Loucy (cell line): ENCODE data around the gene EME2.

Experiments
- H2AFZ ChIP-seq: fragments of 200-600 bp; sonication (generic); 2 replicates; pipeline ENCODE4 v1.6.0; 2016; ENCODE audit warnings: antibody characterized with exemption, mild to moderate bottlenecking, low read length, moderate library complexity
- H3F3A ChIP-seq: fragments of 200-600 bp; 2 replicates; pipeline ENCODE4 v1.6.0; 2016; ENCODE audit warnings: antibody characterized with exemption, low read depth, mild to moderate bottlenecking
- H3K27me3 ChIP-seq: fragments of 200-600 bp; sonication (generic); 2 replicates; pipeline ENCODE4 v1.6.1; 2014; ENCODE audit warnings: low read length, mild to moderate bottlenecking; ENCODE audit not compliant: insufficient read depth, poor library complexity, severe bottlenecking
- H3K36me3 ChIP-seq: fragments of 200-600 bp; sonication (generic); 2 replicates; pipeline ENCODE4 v1.6.1; 2016; ENCODE audit warnings: low read length; ENCODE audit not compliant: insufficient read depth
- H3K4me1 ChIP-seq: fragments of 200-600 bp; sonication (generic); 2 replicates; pipeline ENCODE4 v1.5.1; 2014; ENCODE audit warnings: low read length, mild to moderate bottlenecking; ENCODE audit not compliant: insufficient read depth, poor library complexity, severe bottlenecking
- H3K4me2 ChIP-seq: fragments of 200-600 bp; sonication (generic); 2 replicates; pipeline ENCODE4 v1.6.0; 2014; ENCODE audit warnings: antibody characterized with exemption, low read length, low read depth, mild to moderate bottlenecking; ENCODE audit not compliant: poor library complexity, severe bottlenecking
- H3K4me3 ChIP-seq: fragments of 200-600 bp; sonication (generic); 2 replicates; pipeline ENCODE4 v1.5.1; 2014; ENCODE audit warnings: low read length, mild to moderate bottlenecking, mixed read lengths; ENCODE audit not compliant: poor library complexity, severe bottlenecking
- H3K79me2 ChIP-seq: fragments of 200-600 bp; sonication (generic); 2 replicates; pipeline ENCODE4 v1.6.1; 2014; ENCODE audit warnings: low read length; ENCODE audit not compliant: insufficient read depth
- H3K9ac ChIP-seq: fragments of 200-600 bp; sonication (generic); 2 replicates; pipeline ENCODE4 v1.6.0; 2014; ENCODE audit warnings: mild to moderate bottlenecking, low read depth, low read length, moderate library complexity; ENCODE audit not compliant: poor library complexity, severe bottlenecking
- H3K9me2 ChIP-seq: fragments of 200-600 bp; sonication (generic); replicated peaks from 2 replicates; pipeline ENCODE4 v1.6.1; 2016; ENCODE audit warnings: low read depth, low read length, mixed read lengths
- H3K9me3 ChIP-seq: fragments of 200-600 bp; sonication (generic); 2 replicates; pipeline ENCODE4 v1.6.1; 2014; ENCODE audit warnings: mild to moderate bottlenecking, antibody characterized with exemption, low read length, low read depth; ENCODE audit not compliant: insufficient read depth
- H4K20me1 ChIP-seq: fragments of 200-600 bp; sonication (generic); 2 replicates; pipeline ENCODE4 v1.6.0; 2014; ENCODE audit warnings: antibody characterized with exemption, low read length, mild to moderate bottlenecking; ENCODE audit not compliant: insufficient read depth, poor library complexity, severe bottlenecking
- CTCF ChIP-seq: fragments of 200-600 bp; sonication (generic); conservative IDR thresholded peaks from 2 replicates; pipeline ENCODE4 v1.5.1; 2014; ENCODE audit warnings: mild to moderate bottlenecking, antibody characterized with exemption, low read length
- EZH2phosphoT487 ChIP-seq: fragments of 200-600 bp; IDR thresholded peaks from 2 replicates; pipeline ENCODE4 v1.6.1; 2018; ENCODE audit warnings: antibody characterized with exemption, mild to moderate bottlenecking, moderate library complexity, borderline replicate concordance

EME2 gene

GRCh38 chr16:1779741-1780676, 7.4 kb downstream of the EME2 start:
- no peak for TF ChIP-seq EZH2phosphoT487
- TF ChIP-seq CTCF, result no peak
- H3K79me2 ChIP-seq, result peaks cover 42% of the 10 kb centered on the region
- H4K20me1 ChIP-seq, result peaks cover 4% of the 10 kb centered on the region

GRCh38 chr16:1780677-1781072, 8.1 kb downstream of the EME2 start:
- no peaks in the 10 kb centered on the region for H3K4me1 ChIP-seq
- H3K4me3 ChIP-seq, result peak overlapping the region; percentile 93
- no peaks in the 10 kb centered on the region for H3K27me3 ChIP-seq
- peaks cover 48% of the 10 kb centered on the region for H3K79me2 ChIP-seq
- no peak for TF ChIP-seq EZH2phosphoT487
- TF ChIP-seq CTCF, result no peak
- no peaks in the 10 kb centered on the region for H3K9me2 ChIP-seq
- H3K4me2 ChIP-seq, result peak overlapping the region; percentile 75
- H3K36me3 ChIP-seq, result no peaks in the 10 kb centered on the region
- H3K9ac ChIP-seq, result no peak overlapping the region
- peaks cover 4% of the 10 kb centered on the region for H4K20me1 ChIP-seq
- H3F3A ChIP-seq, result no peaks in the 10 kb centered on the region
- no peak overlapping the region for H2AFZ ChIP-seq
- no peaks in the 10 kb centered on the region for H3K9me3 ChIP-seq

More at GRCh38 chr16:1779741-1780676, 7.4 kb downstream of the EME2 start:
- Histone ChIP-seq H3F3A (no peaks in the 10 kb centered on the region), H3K27me3 (no peaks in the 10 kb centered on the region), H3K4me3 (no peak overlapping the region), H3K9me3 (no peaks in the 10 kb centered on the region), H3K9ac (no peak overlapping the region), H3K36me3 (no peaks in the 10 kb centered on the region), H3K4me2 (no peak overlapping the region), H2AFZ (no peak overlapping the region), H3K4me1 (no peaks in the 10 kb centered on the region), H3K9me2 (no peaks in the 10 kb centered on the region)

DNA sequence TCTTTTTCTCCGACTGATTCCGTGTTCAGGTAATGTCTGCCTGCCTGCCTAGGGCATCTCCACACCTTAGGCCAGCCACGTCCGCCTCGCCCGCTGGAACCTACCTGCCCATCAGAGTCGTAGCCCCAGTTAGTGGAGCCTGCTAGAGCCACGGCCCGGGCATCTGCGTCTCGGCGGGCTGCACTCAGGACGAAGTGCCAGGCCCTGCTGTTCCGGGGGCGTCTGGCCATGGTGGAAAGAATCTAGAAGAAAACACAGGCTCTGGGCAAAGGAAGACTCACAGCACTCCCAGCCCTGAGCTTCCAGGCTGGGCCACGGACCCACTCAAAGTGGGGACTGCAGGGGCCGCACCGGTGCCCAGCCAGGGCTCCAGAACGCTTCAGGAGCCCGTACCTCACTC, 8.6 kb downstream of the EME2 start:
- TF ChIP-seq CTCF (no peak), EZH2phosphoT487 (no peak)
- Histone ChIP-seq H3K79me2 (peaks cover 54% of the 10 kb centered on the region), H3K4me1 (no peaks in the 10 kb centered on the region), H3K36me3 (no peaks in the 10 kb centered on the region), H3K4me3 (peak overlapping the region; percentile 93), H3K9me3 (no peaks in the 10 kb centered on the region), H3K9ac (peak overlapping the region; percentile 64), H4K20me1 (peaks cover 4% of the 10 kb centered on the region), H3K4me2 (peak overlapping the region; percentile 75), H3F3A (no peaks in the 10 kb centered on the region), H3K9me2 (no peaks in the 10 kb centered on the region), H3K27me3 (no peaks in the 10 kb centered on the region), H2AFZ (no peak overlapping the region)
